ENCODE measurements around the gene CYP4F22.
"Not testable (repeated sequence)": the region's sequence is repeated elsewhere in the genome, so short reads cannot be mapped to it uniquely, and the experiment has no call there.

Gene CYP4F22

DNA sequence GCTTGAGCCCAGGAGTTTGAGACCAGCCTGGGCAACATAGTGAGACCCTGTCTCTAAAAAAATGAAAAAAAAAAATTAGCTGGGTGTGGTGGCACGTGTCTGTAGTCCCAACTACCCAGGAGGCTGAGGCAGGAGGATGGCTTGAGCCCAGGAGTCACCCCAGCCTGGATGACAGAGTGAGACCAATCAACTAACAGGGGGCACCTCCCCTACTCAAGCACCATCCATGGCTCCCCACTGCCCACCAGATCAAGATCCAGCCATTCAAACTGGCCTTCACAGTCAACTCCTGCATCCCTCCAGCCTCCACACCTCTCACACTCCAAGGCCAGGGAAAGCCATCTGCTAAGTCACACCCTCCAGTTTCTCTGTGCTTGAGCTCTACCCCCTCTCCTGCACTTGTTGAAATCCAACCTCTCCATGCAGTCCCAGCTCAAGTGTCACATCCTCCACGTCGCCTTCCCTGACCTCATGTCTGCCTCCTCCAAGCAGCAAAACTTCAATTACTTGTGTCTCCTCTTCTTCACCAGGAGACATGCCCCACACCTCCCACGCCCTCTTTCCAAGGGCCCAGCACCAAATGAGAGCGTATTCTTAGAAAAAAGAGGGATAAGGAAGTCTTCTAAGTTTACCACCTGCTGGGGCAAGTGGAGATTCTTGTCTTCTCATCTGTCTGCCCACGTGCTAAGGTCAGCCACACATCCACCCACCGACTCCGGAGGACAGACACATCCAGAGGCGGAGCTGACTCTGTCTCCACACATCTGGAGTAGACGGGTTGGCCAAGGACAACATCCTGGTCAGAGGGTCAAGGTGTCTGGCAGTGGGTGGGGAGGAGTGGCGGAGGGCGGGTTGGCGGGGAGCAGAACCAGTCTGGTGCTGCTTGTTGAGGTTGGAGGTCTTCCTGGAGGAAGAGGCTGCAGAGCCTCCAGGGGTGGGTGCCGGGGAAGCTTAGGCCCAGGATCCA lies 974 bp upstream of the CYP4F22 start:
- Histone ChIP-seq H4K20me1 (ENCODE audit: insufficient read depth, low read length) (no peaks in the 10 kb centered on the region), H3K36me3 (replicated peaks; ENCODE audit: low read depth, low read length) (no peaks in the 10 kb centered on the region), H3K27me3 (ENCODE audit: low read depth, low read length) (peaks cover 2% of the 10 kb centered on the region; the same call in 1 of the 2 replicates), H3K9ac (ENCODE audit: low read length) (no peak overlapping the region), H3K4me2 (ENCODE audit: low read length) (no peak overlapping the region), H3K4me3 (ENCODE audit: low read length) (no peak overlapping the region), H3K9me3 (ENCODE audit: insufficient read depth, low read length) (no peaks in the 10 kb centered on the region), H2AFZ (ENCODE audit: low read depth, low read length) (no peak overlapping the region), H3K79me2 (ENCODE audit: low read length) (no peaks in the 10 kb centered on the region), H3K27ac (ENCODE audit: low read length) (no peak overlapping the region), H3K4me1 (ENCODE audit: low read length) (no peaks in the 10 kb centered on the region)
- TF ChIP-seq EZH2phosphoT487 (IDR thresholded peaks at IDR 0.05; ENCODE audit: low read depth): no peak
- TF ChIP-seq, protein P1, sequence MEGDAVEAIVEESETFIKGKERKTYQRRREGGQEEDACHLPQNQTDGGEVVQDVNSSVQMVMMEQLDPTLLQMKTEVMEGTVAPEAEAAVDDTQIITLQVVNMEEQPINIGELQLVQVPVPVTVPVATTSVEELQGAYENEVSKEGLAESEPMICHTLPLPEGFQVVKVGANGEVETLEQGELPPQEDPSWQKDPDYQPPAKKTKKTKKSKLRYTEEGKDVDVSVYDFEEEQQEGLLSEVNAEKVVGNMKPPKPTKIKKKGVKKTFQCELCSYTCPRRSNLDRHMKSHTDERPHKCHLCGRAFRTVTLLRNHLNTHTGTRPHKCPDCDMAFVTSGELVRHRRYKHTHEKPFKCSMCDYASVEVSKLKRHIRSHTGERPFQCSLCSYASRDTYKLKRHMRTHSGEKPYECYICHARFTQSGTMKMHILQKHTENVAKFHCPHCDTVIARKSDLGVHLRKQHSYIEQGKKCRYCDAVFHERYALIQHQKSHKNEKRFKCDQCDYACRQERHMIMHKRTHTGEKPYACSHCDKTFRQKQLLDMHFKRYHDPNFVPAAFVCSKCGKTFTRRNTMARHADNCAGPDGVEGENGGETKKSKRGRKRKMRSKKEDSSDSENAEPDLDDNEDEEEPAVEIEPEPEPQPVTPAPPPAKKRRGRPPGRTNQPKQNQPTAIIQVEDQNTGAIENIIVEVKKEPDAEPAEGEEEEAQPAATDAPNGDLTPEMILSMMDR (IDR thresholded peaks at IDR 0.05; ENCODE audit: low read depth, low read length): no peak

DNA sequence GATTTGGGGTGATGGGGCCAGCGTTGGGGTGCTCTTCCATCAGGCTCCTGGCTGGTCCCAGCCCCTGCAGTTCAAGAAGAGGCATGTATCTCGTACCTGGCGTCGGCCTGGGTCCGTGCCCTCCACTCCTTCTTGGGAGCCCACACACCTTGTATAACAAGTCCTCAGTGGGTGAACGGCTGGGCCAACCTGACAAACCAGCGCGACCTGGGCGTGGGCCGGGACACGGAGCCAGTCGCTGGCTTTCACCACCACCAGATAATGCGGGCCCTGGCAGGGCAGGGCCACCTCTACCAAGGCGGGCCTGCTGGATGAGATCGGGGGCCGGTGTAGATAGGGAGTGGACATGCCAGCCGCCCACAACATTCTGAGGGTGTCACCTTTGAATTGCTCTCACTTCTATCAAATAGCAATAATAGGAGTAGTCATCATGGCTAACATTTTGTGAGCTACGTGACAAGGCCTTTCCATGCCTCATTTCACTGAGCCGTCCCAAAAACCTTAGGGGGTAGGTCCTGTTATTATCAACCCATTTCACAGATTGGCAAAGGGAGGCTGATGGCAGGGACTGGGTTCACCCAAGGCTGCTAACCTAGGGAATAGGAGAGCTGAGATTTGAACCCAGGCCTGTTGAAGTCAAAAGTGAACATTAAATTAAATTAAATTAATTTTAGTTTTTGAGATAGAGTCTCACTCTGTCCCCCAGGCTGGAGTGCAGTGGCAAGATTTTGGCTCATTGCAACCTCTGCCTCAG lies 3.5 kb downstream of the CYP4F22 start:
- Histone ChIP-seq H4K20me1 (ENCODE audit: insufficient read depth, low read length) (no peaks in the 10 kb centered on the region), H3K4me1 (ENCODE audit: low read length) (no peaks in the 10 kb centered on the region), H3K9me3 (ENCODE audit: insufficient read depth, low read length) (peaks cover 3% of the 10 kb centered on the region; the same call in 1 of the 2 replicates), H3K4me2 (ENCODE audit: low read length) (no peak overlapping the region), H3K27ac (ENCODE audit: low read length) (no peak overlapping the region), H3K27me3 (ENCODE audit: low read depth, low read length) (no peaks in the 10 kb centered on the region), H3K36me3 (replicated peaks; ENCODE audit: low read depth, low read length) (no peaks in the 10 kb centered on the region), H2AFZ (ENCODE audit: low read depth, low read length) (no peak overlapping the region), H3K9ac (ENCODE audit: low read length) (no peak overlapping the region), H3K79me2 (ENCODE audit: low read length) (no peaks in the 10 kb centered on the region), H3K4me3 (ENCODE audit: low read length) (no peak overlapping the region)
- no peak for TF ChIP-seq EZH2phosphoT487 (IDR thresholded peaks at IDR 0.05; ENCODE audit: low read depth)
- TF ChIP-seq, protein P1 (IDR thresholded peaks at IDR 0.05; ENCODE audit: low read depth, low read length): no peak

DNA sequence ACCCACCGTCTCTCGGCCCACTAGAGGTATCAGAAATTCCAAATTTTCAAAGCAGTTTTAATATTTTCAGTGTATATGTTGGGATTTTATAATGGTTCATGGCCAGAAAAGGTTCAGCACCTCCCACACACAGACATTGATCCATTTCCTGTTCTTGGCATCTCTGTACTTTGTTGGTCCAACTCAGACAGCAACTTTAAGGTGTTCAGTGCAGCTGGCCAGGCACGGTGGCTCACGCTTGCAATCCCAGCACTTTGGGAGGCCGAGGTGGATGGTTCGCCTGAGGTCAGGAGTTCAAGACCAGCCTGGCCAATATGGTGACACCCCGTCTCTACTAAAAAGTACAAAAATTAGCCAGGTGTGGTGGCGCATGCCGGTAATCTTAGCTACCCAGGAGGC lies 6.9 kb downstream of the CYP4F22 start:
- not testable (repeated sequence) for H4K20me1 ChIP-seq (ENCODE audit: insufficient read depth, low read length); H3K27ac ChIP-seq (ENCODE audit: low read length); H3K36me3 ChIP-seq (replicated peaks; ENCODE audit: low read depth, low read length); H3K4me2 ChIP-seq (ENCODE audit: low read length); H3K4me3 ChIP-seq (ENCODE audit: low read length); H3K9ac ChIP-seq (ENCODE audit: low read length); H3K4me1 ChIP-seq (ENCODE audit: low read length); H2AFZ ChIP-seq (ENCODE audit: low read depth, low read length); H3K79me2 ChIP-seq (ENCODE audit: low read length); H3K27me3 ChIP-seq (ENCODE audit: low read depth, low read length)
- peaks cover 12% of the 10 kb centered on the region for H3K9me3 ChIP-seq (ENCODE audit: insufficient read depth, low read length)

DNA sequence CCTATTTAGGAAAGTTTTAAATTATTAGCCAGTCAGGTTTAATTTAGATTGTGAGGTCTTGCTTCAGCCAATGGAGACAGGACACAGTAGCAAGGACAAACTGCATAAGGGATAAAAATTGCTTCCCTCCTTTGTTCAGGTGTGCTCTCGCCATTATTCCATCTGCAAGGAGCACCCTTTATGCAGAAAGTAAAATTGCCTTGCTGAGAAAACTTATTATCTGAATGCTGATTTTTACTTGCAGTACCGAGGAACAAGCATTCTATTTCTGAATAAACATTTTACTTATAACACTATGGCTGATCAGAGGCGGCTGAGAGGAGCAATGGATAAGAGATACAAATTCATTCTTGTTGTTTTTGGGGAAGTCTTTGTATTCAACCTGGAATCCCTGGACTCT lies 8.0 kb downstream of the CYP4F22 start:
- Histone ChIP-seq H3K4me3 (ENCODE audit: low read length) (no peak overlapping the region), H3K9me3 (ENCODE audit: insufficient read depth, low read length) (peaks cover 12% of the 10 kb centered on the region), H3K27me3 (ENCODE audit: low read depth, low read length) (no peaks in the 10 kb centered on the region), H4K20me1 (ENCODE audit: insufficient read depth, low read length) (no peaks in the 10 kb centered on the region), H3K27ac (ENCODE audit: low read length) (no peak overlapping the region), H3K79me2 (ENCODE audit: low read length) (no peaks in the 10 kb centered on the region), H3K4me2 (ENCODE audit: low read length) (no peak overlapping the region), H3K4me1 (ENCODE audit: low read length) (no peaks in the 10 kb centered on the region), H3K9ac (ENCODE audit: low read length) (no peak overlapping the region), H3K36me3 (replicated peaks; ENCODE audit: low read depth, low read length) (no peaks in the 10 kb centered on the region), H2AFZ (ENCODE audit: low read depth, low read length) (no peak overlapping the region)
- no peak for TF ChIP-seq EZH2phosphoT487 (IDR thresholded peaks at IDR 0.05; ENCODE audit: low read depth)
- TF ChIP-seq, protein P1 (IDR thresholded peaks at IDR 0.05; ENCODE audit: low read depth, low read length): no peak

Measured in OCI-LY3 (cell line).